Measurements from ENCODE around the gene SLC28A1.

GRCh38 chr15:84834969-84835368 lies 49.5 kb upstream of the SLC28A1 start:
- TF ChIP-seq YY1 (IDR thresholded peaks at IDR 0.05) (no peak), EGR1 (IDR thresholded peaks at IDR 0.05; ENCODE audit: low read depth in 2 of 2) (no peak), NR2F2 (IDR thresholded peaks at IDR 0.05) (no peak), CTCF (IDR thresholded peaks at IDR 0.05; ENCODE audit: low read depth, low read length, missing input control) (no peak), JUND (IDR thresholded peaks at IDR 0.05) (no peak), SP1 (IDR thresholded peaks at IDR 0.05) (no peak), RAD21 (IDR thresholded peaks at IDR 0.05) (no peak), MAX (IDR thresholded peaks at IDR 0.05) (no peak), GABPA (IDR thresholded peaks at IDR 0.05 in 1 of 2, conservative IDR thresholded peaks at IDR 0.05 in 1 of 2) (no peak), REST (IDR thresholded peaks at IDR 0.05) (no peak)
- TF ChIP-seq, protein P1, sequence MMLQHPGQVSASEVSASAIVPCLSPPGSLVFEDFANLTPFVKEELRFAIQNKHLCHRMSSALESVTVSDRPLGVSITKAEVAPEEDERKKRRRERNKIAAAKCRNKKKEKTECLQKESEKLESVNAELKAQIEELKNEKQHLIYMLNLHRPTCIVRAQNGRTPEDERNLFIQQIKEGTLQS (IDR thresholded peaks at IDR 0.05) = no peak
